SH-SY5Y (cell line): Measurements from ENCODE around the gene ASXL3.
A peak's percentile ranks its signal among the peaks of the same experiment; 100 is the strongest.

ENCODE experiments used
- GATA2 ChIP-seq: IDR thresholded peaks from 2 replicates; pipeline ENCODE4 v1.6.1; 2011; ENCODE audit warnings: mild to moderate bottlenecking, low read depth, low read length
- GATA3 ChIP-seq: IDR thresholded peaks from 2 replicates; pipeline ENCODE4 v1.6.1; 2011; ENCODE audit warnings: low read depth, mild to moderate bottlenecking, low read length, moderate library complexity

Gene ASXL3

DNA sequence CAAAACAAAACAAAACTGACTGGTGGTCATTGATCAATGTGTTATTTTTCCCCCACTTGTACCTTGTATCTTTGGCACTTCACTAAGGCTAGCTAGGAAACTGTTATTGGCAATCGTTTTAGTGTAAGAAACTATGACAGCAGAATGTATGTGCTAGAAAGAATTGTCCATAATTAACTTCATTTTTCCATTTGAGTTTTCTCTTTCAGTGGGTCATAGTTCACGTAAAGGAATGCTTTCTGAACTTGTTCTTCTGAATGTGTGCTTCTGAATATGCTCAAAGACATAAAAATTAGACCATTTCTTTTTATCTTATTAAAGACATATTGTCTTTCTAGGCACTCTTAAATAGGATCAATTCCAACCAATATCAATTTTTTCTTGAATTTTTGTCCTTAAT lies 132.2 kb downstream of the ASXL3 start:
- TF ChIP-seq GATA3 (no peak), GATA2 (no peak)

DNA sequence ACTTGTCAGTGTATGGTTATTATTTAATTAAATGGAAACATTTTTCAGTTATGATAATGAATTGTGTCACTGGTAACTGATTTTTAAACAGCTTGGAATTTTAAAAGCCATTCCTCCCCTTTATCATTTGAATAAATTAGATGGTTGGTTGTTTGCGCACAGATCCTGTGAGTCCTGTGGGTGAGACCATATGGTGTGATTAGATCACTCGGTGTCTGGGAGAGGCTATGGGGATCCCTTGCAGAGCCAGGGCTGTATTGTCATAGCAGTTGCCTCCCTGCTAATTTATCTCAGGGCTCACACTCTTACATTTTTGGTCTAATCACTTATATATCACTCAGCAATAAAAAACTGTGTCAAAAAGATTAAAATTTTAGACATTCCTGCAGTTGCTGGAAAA lies 133.5 kb downstream of the ASXL3 start:
- TF ChIP-seq GATA3 (peak; percentile 31; the same call in 1 of the 2 replicates), GATA2 (peak; percentile 79)

DNA sequence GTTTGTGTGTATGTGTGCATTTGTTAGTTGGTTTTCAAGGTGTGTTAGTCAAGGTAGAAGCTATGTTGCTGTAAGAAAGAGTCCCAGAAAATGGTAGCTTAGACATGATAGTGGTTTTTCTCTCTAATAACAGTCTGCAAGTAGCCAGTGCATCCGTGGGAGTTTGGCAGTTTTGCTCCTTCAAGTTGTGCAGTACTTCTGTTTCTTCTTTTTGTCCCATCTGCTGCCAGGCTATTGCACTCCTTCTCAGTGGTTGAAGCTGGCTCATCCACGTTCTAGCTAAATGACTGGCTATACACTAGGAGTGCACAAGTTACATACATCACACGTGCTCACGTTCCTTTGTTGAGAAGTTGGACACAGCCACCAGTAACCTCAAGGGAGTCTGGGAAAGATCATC lies 134.7 kb downstream of the ASXL3 start:
- TF ChIP-seq GATA3 (no peak), GATA2 (no peak)

DNA sequence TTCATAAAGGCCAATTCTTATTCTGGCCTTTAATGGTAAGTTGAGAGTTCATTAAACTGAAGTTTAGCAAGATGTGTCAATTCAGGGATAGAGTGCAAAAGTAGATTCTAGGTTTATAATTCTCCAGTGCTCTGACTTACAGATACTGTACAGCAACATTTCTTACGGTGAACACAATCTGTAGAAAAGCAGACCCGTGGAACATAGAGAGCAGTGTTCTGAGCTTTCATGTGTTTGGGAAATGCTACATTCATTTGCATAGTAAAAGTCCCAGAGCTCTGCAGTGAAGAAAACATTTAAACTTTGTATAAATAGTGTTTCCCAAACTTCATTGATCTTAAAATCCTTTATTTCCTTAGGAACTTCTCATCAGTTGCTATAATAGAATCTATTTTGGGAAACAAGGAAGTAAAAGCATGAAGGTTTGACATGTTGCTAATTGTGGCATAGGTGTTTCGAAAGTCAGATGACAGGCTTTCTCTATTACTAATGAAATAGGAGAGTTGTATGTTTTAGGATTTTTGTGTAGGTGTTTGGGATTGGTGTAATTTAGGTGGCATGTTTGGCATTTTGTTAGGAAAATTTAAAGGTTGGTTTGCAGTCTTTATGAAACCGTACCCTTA lies 138.2 kb downstream of the ASXL3 start:
- TF ChIP-seq GATA2 (no peak), GATA3 (no peak)

DNA sequence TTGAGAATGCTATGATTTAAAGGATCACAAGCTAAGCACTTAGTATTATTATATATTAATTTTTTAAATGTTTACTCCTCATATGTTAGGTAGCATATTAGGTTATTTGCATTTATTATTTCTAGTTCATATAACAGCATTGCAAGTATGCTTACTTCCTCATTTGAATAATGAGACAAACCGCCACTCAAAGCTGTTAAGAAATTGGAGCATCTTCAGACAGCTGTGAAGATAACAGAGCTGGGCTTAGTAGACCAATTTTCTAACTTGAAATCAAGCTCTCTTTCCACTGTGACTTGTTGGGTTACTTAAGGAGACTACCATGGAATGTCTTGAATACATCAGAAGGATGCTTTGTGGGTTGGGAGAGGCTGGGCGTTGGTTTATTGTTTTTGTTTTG lies 139.3 kb downstream of the ASXL3 start:
- TF ChIP-seq GATA3, result no peak
- TF ChIP-seq GATA2, result no peak

DNA sequence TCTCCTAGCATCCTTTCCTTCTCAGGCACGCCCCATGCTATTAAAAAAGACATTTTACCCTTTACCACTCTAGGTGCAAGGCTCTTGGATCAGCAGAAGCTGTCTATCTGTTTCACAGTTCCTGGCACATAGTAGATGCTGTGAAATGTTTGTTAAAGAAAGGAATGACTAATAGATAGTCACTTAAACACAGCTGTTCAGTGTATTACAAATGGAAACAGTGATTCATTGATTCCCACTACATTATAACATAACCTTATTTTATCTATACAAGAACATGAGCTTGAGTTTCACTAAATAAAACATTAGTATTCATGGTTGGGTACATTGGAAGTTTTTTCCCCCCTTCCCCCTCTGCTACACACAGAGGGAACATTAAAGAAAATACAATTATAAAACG lies 142.1 kb downstream of the ASXL3 start:
- TF ChIP-seq GATA2 (no peak), GATA3 (no peak)

DNA sequence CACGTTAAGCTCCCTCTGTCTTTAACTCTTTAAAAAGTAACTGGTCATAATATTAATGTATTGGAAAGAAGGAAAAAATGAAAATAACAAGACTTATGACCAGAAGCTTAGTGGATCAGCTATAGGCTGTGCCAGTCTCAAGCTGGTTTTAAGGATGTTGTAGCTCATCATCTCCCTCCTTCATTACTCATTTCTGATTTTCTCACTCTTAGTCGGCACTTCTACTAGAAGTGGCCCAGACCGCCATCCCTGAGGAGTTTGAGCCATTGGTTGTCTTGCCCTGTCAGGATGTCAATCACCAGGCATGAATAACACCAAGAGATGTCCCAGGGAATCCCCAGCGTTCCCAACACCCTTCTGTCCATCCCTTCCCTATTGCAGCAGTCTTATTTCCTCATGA lies 151.5 kb downstream of the ASXL3 start:
- TF ChIP-seq GATA2, result no peak
- no peak for TF ChIP-seq GATA3

DNA sequence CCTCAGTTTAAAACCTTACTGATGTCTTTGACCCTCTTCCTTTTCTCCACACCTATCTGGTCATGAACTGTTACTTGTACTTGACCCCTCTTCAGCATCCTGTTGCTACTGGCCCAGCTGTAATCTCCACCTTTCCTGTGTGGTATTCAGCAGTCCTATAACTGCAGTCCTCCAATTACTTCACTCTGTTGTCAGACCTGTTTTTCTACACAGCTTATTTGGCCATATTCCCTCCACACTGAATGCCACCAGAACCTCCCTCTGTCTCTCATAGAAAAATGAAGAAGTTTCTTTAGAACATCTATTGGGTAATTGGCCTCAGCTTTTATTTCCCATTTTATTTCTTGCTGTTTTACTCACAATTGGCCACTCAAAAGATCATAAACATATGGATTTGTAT lies 155.4 kb downstream of the ASXL3 start:
- TF ChIP-seq GATA2 (no peak), GATA3 (no peak)

DNA sequence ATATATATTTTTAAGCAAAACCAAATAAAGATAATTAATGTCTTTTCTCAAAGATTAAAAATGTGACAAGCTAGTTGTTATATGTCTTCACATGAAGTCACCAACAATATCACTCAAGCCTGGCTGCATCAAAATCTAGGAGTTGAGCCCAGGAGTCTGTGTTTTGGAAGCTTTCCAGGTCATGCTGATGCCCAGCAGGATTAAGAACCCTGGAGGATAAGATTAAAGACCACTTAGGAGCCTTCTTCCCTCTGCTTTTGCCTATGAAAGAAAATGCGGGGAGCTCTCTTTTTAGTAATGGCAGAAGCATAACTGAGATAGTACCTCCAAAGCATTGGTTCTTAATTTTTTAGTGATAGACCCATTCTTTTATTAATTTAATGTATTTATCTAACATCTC lies 157.4 kb downstream of the ASXL3 start:
- TF ChIP-seq GATA3, result no peak
- no peak for TF ChIP-seq GATA2

DNA sequence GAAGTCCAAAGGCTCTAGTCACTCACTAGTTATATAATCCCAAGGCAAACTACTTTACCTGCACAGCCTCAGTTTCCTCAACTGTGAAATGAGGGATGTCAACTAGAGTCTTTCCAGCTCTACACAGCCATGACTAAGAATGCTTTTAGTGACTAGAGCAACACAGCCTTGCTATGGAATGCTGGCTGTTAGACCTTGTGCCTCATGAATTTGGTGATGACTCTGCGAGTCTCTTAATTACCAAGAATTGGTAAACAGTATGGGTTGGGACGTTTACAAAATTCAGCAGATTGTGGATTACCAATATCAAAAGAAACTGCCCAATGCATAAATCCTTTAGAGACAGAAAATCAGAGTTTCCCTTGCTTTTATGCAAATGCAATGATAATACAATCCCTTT lies 163.7 kb downstream of the ASXL3 start:
- no peak for TF ChIP-seq GATA2
- TF ChIP-seq GATA3, result no peak

DNA sequence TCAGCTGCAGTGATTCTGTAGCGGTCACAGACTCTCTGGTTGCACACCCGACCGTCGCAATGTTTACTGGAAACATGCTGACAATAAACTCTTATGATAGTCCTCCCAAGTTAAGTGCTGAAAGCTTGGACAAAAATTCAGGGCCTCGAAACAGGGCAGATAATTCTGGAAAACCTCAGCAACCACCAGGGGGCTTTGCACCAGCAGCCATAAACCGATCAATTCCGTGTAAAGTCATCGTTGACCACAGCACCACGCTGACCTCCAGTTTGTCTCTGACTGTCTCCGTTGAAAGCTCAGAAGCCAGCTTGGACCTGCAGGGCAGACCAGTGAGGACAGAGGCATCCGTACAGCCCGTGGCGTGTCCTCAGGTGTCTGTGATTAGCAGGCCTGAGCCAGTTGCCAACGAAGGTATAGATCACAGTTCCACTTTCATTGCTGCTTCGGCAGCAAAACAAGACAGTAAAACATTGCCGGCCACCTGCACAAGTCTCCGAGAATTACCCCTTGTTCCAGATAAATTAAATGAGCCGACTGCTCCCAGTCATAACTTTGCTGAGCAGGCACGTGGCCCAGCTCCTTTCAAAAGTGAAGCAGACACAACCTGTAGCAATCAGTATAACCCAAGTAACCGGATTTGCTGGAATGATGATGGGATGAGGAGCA lies 166.1 kb downstream of the ASXL3 start:
- TF ChIP-seq GATA3 (no peak), GATA2 (no peak)

DNA sequence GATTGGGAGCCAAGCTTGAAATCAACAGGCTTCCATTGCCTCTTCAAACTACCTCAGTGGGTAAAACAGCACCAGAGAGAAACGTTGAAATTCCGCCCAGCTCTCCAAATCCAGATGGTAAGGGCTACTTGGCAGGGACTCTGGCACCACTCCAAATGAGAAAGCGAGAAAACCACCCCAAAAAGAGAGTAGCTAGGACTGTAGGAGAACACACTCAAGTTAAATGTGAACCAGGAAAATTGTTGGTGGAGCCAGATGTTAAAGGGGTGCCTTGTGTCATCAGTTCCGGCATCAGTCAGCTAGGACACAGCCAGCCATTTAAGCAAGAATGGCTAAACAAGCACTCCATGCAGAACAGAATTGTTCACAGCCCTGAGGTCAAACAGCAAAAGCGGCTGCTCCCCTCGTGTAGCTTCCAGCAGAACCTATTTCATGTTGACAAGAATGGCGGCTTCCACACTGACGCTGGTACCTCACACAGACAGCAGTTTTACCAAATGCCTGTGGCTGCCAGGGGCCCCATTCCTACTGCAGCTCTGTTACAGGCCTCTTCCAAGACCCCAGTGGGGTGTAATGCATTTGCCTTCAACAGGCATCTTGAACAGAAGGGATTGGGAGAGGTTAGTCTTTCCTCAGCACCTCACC lies 167.3 kb downstream of the ASXL3 start:
- no peak for TF ChIP-seq GATA2
- no peak for TF ChIP-seq GATA3

DNA sequence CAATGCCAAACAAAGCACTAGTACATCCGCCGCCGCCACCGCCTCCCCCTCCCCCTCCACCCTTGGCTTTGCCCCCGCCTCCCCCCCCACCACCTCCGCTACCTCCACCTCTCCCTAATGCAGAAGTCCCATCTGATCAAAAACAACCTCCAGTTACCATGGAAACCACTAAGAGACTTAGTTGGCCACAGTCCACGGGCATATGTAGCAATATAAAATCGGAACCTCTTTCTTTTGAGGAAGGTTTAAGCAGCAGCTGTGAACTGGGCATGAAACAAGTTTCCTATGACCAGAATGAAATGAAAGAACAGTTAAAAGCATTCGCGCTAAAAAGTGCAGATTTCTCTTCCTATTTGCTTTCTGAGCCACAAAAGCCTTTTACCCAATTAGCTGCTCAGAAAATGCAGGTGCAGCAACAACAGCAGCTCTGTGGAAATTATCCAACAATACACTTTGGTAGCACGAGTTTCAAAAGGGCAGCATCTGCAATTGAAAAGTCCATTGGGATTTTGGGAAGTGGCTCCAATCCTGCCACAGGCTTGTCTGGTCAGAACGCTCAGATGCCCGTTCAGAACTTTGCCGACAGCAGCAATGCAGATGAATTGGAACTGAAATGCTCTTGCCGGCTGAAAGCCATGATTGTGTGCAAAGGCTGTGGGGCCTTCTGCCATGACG lies 168.0 kb downstream of the ASXL3 start:
- no peak for TF ChIP-seq GATA2
- no peak for TF ChIP-seq GATA3

DNA sequence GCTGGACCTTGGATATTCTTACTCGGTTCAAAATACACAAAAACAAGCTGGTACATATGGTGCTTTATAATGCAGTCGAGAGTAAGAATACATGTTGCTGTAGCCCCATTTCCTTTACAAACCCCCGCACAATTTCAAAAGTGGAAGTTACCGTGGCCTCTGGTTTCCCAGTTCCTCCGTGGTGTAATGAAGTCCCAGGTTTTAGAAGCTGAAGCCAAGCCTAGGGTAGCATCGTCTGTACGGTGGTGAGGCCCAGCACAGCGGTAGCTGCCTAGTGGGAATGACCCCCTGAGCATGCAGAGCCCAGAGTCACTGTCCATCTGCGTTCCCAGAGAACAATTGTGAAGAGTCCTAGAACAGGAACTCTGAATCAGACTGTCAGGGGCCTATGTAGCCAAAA lies 171.8 kb downstream of the ASXL3 start:
- TF ChIP-seq GATA2, result no peak
- no peak for TF ChIP-seq GATA3
